ENCODE data around the gene GPR39.

- TF ChIP-seq POLR2A (IDR thresholded peaks at IDR 0.05) (no peak), CTCF (IDR thresholded peaks at IDR 0.05) (no peak)
Measured at GRCh38 chr2:132597166-132597565, 180.6 kb downstream of the GPR39 start.

Data from uterus (tissue), 2 donors.